AG09319 (cell line): Measurements from ENCODE around the gene TMCC1.
A peak's percentile ranks its signal among the peaks of the same experiment; 100 is the strongest.

Source experiments
- DNase-seq: peaks from one replicate; pipeline ENCODE4 v3.0.0-alpha.2; 2010; ENCODE audit warnings: low read depth; ENCODE audit errors: extremely low read depth
- TF ChIP-seq, protein P1 (sequence below): IDR thresholded peaks from 2 replicates; pipeline ENCODE4 v1.5.1; 2011; ENCODE audit warnings: low read depth, mild to moderate bottlenecking, inconsistent platforms, low read length, moderate library complexity

Gene TMCC1

GRCh38 chr3:129627350-129628168, 266.0 kb downstream of the TMCC1 start:
- DNase-seq = no peak
- TF ChIP-seq, protein P1, sequence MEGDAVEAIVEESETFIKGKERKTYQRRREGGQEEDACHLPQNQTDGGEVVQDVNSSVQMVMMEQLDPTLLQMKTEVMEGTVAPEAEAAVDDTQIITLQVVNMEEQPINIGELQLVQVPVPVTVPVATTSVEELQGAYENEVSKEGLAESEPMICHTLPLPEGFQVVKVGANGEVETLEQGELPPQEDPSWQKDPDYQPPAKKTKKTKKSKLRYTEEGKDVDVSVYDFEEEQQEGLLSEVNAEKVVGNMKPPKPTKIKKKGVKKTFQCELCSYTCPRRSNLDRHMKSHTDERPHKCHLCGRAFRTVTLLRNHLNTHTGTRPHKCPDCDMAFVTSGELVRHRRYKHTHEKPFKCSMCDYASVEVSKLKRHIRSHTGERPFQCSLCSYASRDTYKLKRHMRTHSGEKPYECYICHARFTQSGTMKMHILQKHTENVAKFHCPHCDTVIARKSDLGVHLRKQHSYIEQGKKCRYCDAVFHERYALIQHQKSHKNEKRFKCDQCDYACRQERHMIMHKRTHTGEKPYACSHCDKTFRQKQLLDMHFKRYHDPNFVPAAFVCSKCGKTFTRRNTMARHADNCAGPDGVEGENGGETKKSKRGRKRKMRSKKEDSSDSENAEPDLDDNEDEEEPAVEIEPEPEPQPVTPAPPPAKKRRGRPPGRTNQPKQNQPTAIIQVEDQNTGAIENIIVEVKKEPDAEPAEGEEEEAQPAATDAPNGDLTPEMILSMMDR = peak; percentile 81

DNA sequence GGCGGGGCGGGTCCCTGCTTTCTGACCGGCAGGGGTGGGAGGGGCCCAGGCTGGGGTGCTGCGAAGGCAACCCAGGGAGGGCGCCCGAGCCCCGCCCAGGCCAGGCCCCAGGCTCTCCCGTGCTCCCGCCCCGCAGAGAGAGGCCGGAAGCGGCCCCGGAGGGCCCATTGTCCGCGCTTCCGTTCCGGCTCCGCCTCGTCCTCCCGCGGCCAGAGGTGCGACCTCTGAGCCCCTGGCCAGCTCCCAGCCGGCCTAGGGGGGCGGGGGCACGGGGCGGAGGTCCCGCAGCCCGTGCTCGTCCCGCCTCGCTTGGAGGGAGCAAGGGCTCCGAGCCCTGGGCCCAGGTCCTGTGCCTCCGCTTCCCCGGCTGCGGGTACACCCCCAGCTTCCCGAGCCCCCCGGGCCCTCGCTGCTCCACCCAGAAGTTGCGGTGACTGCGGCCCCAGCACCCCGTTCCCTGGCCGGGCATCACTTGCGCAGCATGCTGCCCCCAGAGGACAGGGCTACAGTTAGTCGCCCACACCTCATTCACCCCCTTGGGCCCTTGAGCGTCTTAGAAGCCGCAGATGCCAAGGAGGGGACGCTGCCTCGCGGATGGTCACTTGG, 266.7 kb downstream of the TMCC1 start:
- TF ChIP-seq, protein P1 = no peak; the same call in 1 of the 2 replicates
- DNase-seq = no peak

DNA sequence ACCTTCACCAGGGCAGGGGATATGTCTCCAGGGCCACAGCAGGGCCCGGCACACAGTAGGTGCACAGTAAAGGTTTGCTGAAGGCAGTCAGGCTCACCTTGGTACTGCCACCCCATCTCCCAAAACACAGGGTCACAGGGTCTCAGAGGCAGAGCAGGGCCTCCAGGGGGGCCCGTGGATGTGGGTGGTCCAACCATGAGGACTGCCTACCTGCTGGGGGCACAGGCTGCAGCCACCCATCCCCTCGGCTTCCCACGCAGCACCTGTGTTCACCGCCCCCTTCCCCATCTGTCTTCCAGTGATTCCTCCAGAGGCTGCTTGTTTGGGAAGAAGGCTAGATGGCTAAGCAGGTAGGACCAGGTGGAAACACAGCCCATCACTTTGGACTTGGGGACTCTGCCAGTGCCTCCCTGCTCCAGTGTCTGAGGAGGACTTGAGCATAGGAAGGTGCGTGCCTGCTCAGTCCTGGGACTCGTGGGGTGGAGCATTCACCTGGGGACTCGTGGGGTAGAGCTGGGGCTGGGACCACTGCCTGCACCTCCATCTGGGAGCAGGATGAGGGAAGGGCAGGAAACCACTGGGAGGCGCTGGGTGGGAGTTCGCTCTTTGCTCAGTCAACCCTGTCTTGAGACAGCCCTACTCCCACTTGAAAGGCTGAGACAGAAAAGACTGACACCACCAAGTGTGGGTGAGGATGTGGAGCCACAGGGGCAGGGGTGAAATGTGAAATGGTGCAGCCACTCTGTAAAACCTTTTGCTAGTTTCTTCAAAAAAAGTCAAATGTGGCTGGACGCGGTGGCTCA, 268.2 kb downstream of the TMCC1 start:
- no peak for DNase-seq

GRCh38 chr3:129624347-129625071, 269.0 kb downstream of the TMCC1 start:
- TF ChIP-seq, protein P1 = no peak
- DNase-seq = no peak

More for the DNA sequence above, 268.2 kb downstream of the TMCC1 start:
- TF ChIP-seq, protein P1 = no peak

GRCh38 chr3:129623447-129624118, 269.9 kb downstream of the TMCC1 start:
- DNase-seq = no peak
- TF ChIP-seq, protein P1 = no peak

DNA sequence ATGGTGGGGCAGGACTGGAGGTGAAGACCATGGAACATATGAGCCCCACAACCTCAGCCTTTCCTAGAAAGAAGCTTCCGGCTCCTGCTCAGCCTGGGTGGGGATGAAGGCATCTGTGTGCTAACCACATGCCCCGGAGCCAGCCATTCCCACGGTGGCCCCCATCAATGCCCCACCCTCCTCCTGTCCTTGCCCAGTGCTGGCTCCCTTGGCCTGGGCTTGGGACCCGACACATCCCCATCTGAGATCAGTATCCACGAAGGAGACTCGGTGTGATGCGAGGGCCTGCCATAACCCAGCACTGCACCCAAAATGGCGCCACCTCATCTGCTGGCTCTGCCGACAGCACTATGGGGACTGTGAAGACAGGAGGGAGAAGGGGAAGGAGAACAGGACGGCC, 270.6 kb downstream of the TMCC1 start:
- TF ChIP-seq, protein P1 = no peak
- no peak for DNase-seq
